Measurements from ENCODE around the gene RAB7B.

The RAB7B gene

GRCh38 chr1:206030191-206030590 is 27.0 kb upstream of the RAB7B start:
- TF ChIP-seq CTCF (IDR thresholded peaks at IDR 0.05; ENCODE audit: low read length) (no peak), EZH2phosphoT487 (IDR thresholded peaks at IDR 0.05; ENCODE audit: low read length) (no peak), EZH2 (optimal IDR thresholded peaks at IDR 0.05; ENCODE audit: low read depth, low read length) (no peak)
- H3K36me3 ChIP-seq (replicated peaks; ENCODE audit: insufficient read depth, low read length) = no peaks in the 10 kb centered on the region
- DNase-seq = no peak
- no peaks in the 10 kb centered on the region for H3K9me3 ChIP-seq (replicated peaks; ENCODE audit: insufficient read depth, low read length)
- no peaks in the 10 kb centered on the region for H3K9me2 ChIP-seq (replicated peaks; ENCODE audit: insufficient read depth, low read length)
- peaks cover 11% of the 10 kb centered on the region for H3F3A ChIP-seq (ENCODE audit: insufficient read depth, low read length)
- 0 out of 2 replicates have a peak, but pooled peaks cover 4% of the 10 kb centered on the region for H3K79me2 ChIP-seq (ENCODE audit: low read length)
- no peak overlapping the region for H3K4me2 ChIP-seq (ENCODE audit: low read depth, low read length)
- H2AFZ ChIP-seq (ENCODE audit: low read length) = no peak overlapping the region
- no peak overlapping the region for H3K4me3 ChIP-seq (ENCODE audit: low read length)
- peaks cover 31% of the 10 kb centered on the region for H3K4me1 ChIP-seq (ENCODE audit: low read length)
- no peaks in the 10 kb centered on the region for H3K27me3 ChIP-seq (replicated peaks; ENCODE audit: insufficient read depth, low read length)
- H4K20me1 ChIP-seq (ENCODE audit: insufficient read depth, low read length) = no peaks in the 10 kb centered on the region
- H3K9ac ChIP-seq (ENCODE audit: low read length) = no peak overlapping the region
- no peak overlapping the region for H3K27ac ChIP-seq (ENCODE audit: low read length)

GRCh38 chr1:206029484-206029883 is 26.3 kb upstream of the RAB7B start:
- Histone ChIP-seq H3K4me3 (ENCODE audit: low read length) (no peak overlapping the region), H3K9ac (ENCODE audit: low read length) (no peak overlapping the region), H4K20me1 (ENCODE audit: insufficient read depth, low read length) (no peaks in the 10 kb centered on the region), H3K9me3 (replicated peaks; ENCODE audit: insufficient read depth, low read length) (no peaks in the 10 kb centered on the region), H3K79me2 (ENCODE audit: low read length) (0 out of 2 replicates have a peak, but pooled peaks cover 3% of the 10 kb centered on the region), H3K9me2 (replicated peaks; ENCODE audit: insufficient read depth, low read length) (no peaks in the 10 kb centered on the region), H3K4me2 (ENCODE audit: low read depth, low read length) (no peak overlapping the region), H3K36me3 (replicated peaks; ENCODE audit: insufficient read depth, low read length) (no peaks in the 10 kb centered on the region), H2AFZ (ENCODE audit: low read length) (no peak overlapping the region), H3K27me3 (replicated peaks; ENCODE audit: insufficient read depth, low read length) (no peaks in the 10 kb centered on the region), H3K4me1 (ENCODE audit: low read length) (peaks cover 31% of the 10 kb centered on the region), H3K27ac (ENCODE audit: low read length) (no peak overlapping the region), H3F3A (ENCODE audit: insufficient read depth, low read length) (peaks cover 4% of the 10 kb centered on the region)
- no peak for DNase-seq
- TF ChIP-seq EZH2 (optimal IDR thresholded peaks at IDR 0.05; ENCODE audit: low read depth, low read length) = no peak
- no peak for TF ChIP-seq EZH2phosphoT487 (IDR thresholded peaks at IDR 0.05; ENCODE audit: low read length)
- TF ChIP-seq CTCF (IDR thresholded peaks at IDR 0.05; ENCODE audit: low read length) = no peak

GRCh38 chr1:206025283-206025820 is 22.2 kb upstream of the RAB7B start:
- no peaks in the 10 kb centered on the region for H3K27me3 ChIP-seq (replicated peaks; ENCODE audit: insufficient read depth, low read length)
- no peak overlapping the region for H3K9ac ChIP-seq (ENCODE audit: low read length)
- H4K20me1 ChIP-seq (ENCODE audit: insufficient read depth, low read length) = no peaks in the 10 kb centered on the region
- no peaks in the 10 kb centered on the region for H3K9me2 ChIP-seq (replicated peaks; ENCODE audit: insufficient read depth, low read length)
- no peak overlapping the region for H3K4me3 ChIP-seq (ENCODE audit: low read length)
- no peaks in the 10 kb centered on the region for H3K9me3 ChIP-seq (replicated peaks; ENCODE audit: insufficient read depth, low read length)
- peaks cover 1% of the 10 kb centered on the region; the same call in 1 of the 2 replicates for H3K4me1 ChIP-seq (ENCODE audit: low read length)
- H2AFZ ChIP-seq (ENCODE audit: low read length) = no peak overlapping the region
- H3K27ac ChIP-seq (ENCODE audit: low read length) = no peak overlapping the region
- H3K79me2 ChIP-seq (ENCODE audit: low read length) = no peaks in the 10 kb centered on the region
- no peaks in the 10 kb centered on the region for H3K36me3 ChIP-seq (replicated peaks; ENCODE audit: insufficient read depth, low read length)
- H3K4me2 ChIP-seq (ENCODE audit: low read depth, low read length) = no peak overlapping the region
- TF ChIP-seq EZH2phosphoT487 (IDR thresholded peaks at IDR 0.05; ENCODE audit: low read length) (no peak), EZH2 (optimal IDR thresholded peaks at IDR 0.05; ENCODE audit: low read depth, low read length) (no peak), CTCF (IDR thresholded peaks at IDR 0.05; ENCODE audit: low read length) (no peak)
- no peaks in the 10 kb centered on the region for H3F3A ChIP-seq (ENCODE audit: insufficient read depth, low read length)
- no peak for DNase-seq

Data from MM.1S (cell line).